GM23338 (cell line): Measurements from ENCODE around the gene FCSK. TPM values are rescaled to one million over a fixed set of nuclear protein-coding genes. Genes with fewer than 3 reads are reported as not detected.

Source experiments
- ATAC-seq: fragments of 200-7000 bp; cut with Tn5 transposase; 3 replicates; pipeline ENCODE4 v1.9.1; 2020
- DNase-seq: peaks from one replicate; pipeline ENCODE4 v3.0.0-alpha.2; 2015; ENCODE audit warnings: low spot score
- H2AFZ ChIP-seq: fragments of 200-600 bp; sonication (generic); 2 replicates; pipeline ENCODE4 v1.8.0; 2016; ENCODE audit warnings: antibody characterized with exemption, mild to moderate bottlenecking, moderate library complexity
- H3F3A ChIP-seq: fragments of 200-600 bp; sonication (generic); replicated peaks from 2 replicates; pipeline ENCODE4 v1.8.0; 2017; ENCODE audit warnings: antibody characterized with exemption, mixed run types, low read depth
- H3K27ac ChIP-seq: fragments of 200-600 bp; sonication (generic); 2 replicates; pipeline ENCODE4 v1.6.1; 2016; ENCODE audit warnings: low read depth
- H3K27me3 ChIP-seq: fragments of 200-600 bp; sonication (generic); 2 replicates; pipeline ENCODE4 v1.8.0; 2016; ENCODE audit warnings: mild to moderate bottlenecking, mixed run types, moderate library complexity; ENCODE audit not compliant: insufficient read depth
- H3K36me3 ChIP-seq: fragments of 200-600 bp; sonication (generic); 2 replicates; pipeline ENCODE4 v1.8.0; 2016; ENCODE audit warnings: mild to moderate bottlenecking; ENCODE audit not compliant: insufficient read depth
- H3K4me1 ChIP-seq: fragments of 200-600 bp; sonication (generic); 2 replicates; pipeline ENCODE4 v1.8.0; 2016; ENCODE audit warnings: mild to moderate bottlenecking, moderate library complexity; ENCODE audit not compliant: insufficient read depth
- H3K4me2 ChIP-seq: fragments of 200-600 bp; sonication (generic); 2 replicates; pipeline ENCODE4 v1.7.1; 2017; ENCODE audit warnings: mixed run types
- H3K4me3 ChIP-seq: fragments of 200-600 bp; sonication (generic); 2 replicates; pipeline ENCODE4 v1.6.1; 2016; ENCODE audit warnings: mixed run types
- H3K79me2 ChIP-seq: fragments of 200-600 bp; sonication (generic); replicated peaks from 2 replicates; pipeline ENCODE4 v1.8.0; 2017; ENCODE audit warnings: mild to moderate bottlenecking; ENCODE audit not compliant: insufficient read depth
- H3K9me2 ChIP-seq: fragments of 200-600 bp; sonication (generic); 2 replicates; pipeline ENCODE4 v1.8.0; 2017; ENCODE audit not compliant: insufficient read depth
- H4K20me1 ChIP-seq: fragments of 200-600 bp; sonication (generic); replicated peaks from 2 replicates; pipeline ENCODE4 v1.8.0; 2017; ENCODE audit warnings: mild to moderate bottlenecking; ENCODE audit not compliant: insufficient read depth
- H3K27ac Mint-ChIP-seq: 2 replicates; pipeline ENCODE4 v1.8.0; 2020; ENCODE audit warnings: inconsistent platforms, mild to moderate bottlenecking, moderate library complexity, mixed read lengths
- H3K27me3 Mint-ChIP-seq: 3 replicates; pipeline ENCODE4 v1.8.0; 2022; ENCODE audit warnings: low read depth, mild to moderate bottlenecking, moderate library complexity, mixed read lengths, inconsistent platforms; ENCODE audit not compliant: insufficient read depth, poor library complexity
- H3K36me3 Mint-ChIP-seq: 3 replicates; pipeline ENCODE4 v1.8.0; 2021; ENCODE audit warnings: low read depth, mild to moderate bottlenecking, inconsistent platforms, moderate library complexity, mixed read lengths
- H3K4me1 Mint-ChIP-seq: 3 replicates; pipeline ENCODE4 v1.8.0; 2020; ENCODE audit warnings: mild to moderate bottlenecking, inconsistent platforms, mixed read lengths
- H3K4me3 Mint-ChIP-seq: 3 replicates; pipeline ENCODE4 v1.8.0; 2021; ENCODE audit warnings: moderate library complexity, mild to moderate bottlenecking, inconsistent platforms, mixed read lengths
- H3K9me3 Mint-ChIP-seq: 3 replicates; pipeline ENCODE4 v1.8.0; 2020; ENCODE audit warnings: moderate library complexity, mild to moderate bottlenecking, inconsistent platforms, mixed read lengths
- CREB1 ChIP-seq: fragments of 250-450 bp; sonication (Bioruptor Pico); IDR thresholded peaks from 2 replicates; pipeline ENCODE4 v1.5.0; 2020; ENCODE audit warnings: low read depth, mild to moderate bottlenecking, moderate library complexity
- CTCF ChIP-seq, 2 experiments: fragments of 200-600 bp in 1 of 2; sonication (generic) in 1 of 2; conservative IDR thresholded peaks; 2 replicates each; pipeline versions ENCODE4 v1.5.1 to v1.6.1; 2016 to 2017; ENCODE audit warnings: antibody characterized with exemption in 2 of 2, low read depth in 2 of 2, mild to moderate bottlenecking in 2 of 2, moderate library complexity in 1 of 2
- ETS1 ChIP-seq: IDR thresholded peaks from 2 replicates; pipeline ENCODE4 v1.6.1; 2016; ENCODE audit warnings: antibody characterized with exemption
- EZH2 ChIP-seq: fragments of 200-600 bp; sonication (generic); IDR thresholded peaks from one replicate; pipeline ENCODE4 v1.8.0; 2017; ENCODE audit warnings: antibody characterized with exemption, mild to moderate bottlenecking, low read depth; ENCODE audit not compliant: unreplicated experiment
- EZH2phosphoT487 ChIP-seq: fragments of 200-600 bp; sonication (generic); IDR thresholded peaks from one replicate; pipeline ENCODE4 v1.8.1; 2018; ENCODE audit warnings: antibody characterized with exemption; ENCODE audit not compliant: unreplicated experiment
- JUNB ChIP-seq: IDR thresholded peaks from one replicate; pipeline ENCODE4 v1.6.1; 2016; ENCODE audit warnings: antibody characterized with exemption; ENCODE audit not compliant: unreplicated experiment
- NANOG ChIP-seq: IDR thresholded peaks from 2 replicates; pipeline ENCODE4 v1.6.1; 2016; ENCODE audit warnings: antibody characterized with exemption, borderline replicate concordance
- POLR2AphosphoS5 ChIP-seq: IDR thresholded peaks from 2 replicates; pipeline ENCODE4 v1.6.1; 2016; ENCODE audit warnings: antibody characterized with exemption, low read depth
- REST ChIP-seq: IDR thresholded peaks from one replicate; pipeline ENCODE4 v1.6.1; 2018; ENCODE audit warnings: antibody characterized with exemption; ENCODE audit not compliant: unreplicated experiment
- STAT1 ChIP-seq: IDR thresholded peaks from one replicate; pipeline ENCODE4 v1.6.1; 2016; ENCODE audit warnings: antibody characterized with exemption; ENCODE audit not compliant: unreplicated experiment
- ZNF114 ChIP-seq: fragments of 250-450 bp; sonication (Bioruptor Pico); IDR thresholded peaks from 2 replicates; pipeline ENCODE4 v1.5.0; 2020; ENCODE audit warnings: mild to moderate bottlenecking, moderate library complexity
- ZNF331 ChIP-seq: fragments of 250-450 bp; sonication (Bioruptor Pico); IDR thresholded peaks from 2 replicates; pipeline ENCODE4 v1.5.0; 2020; ENCODE audit warnings: low read depth, mild to moderate bottlenecking, moderate library complexity
- ZNF462 ChIP-seq: fragments of 250-450 bp; sonication (Bioruptor Pico); IDR thresholded peaks from 2 replicates; pipeline ENCODE4 v1.5.0; 2020; ENCODE audit warnings: mild to moderate bottlenecking, moderate library complexity
- polyA plus RNA-seq: library from polyadenylated mRNA; unstranded; fragments of >200 nt; fragmentation: Nextera tagmentation; extraction: Ambion mirVana; gene quantifications from 2 replicates; pipeline ENCODE4 v1.2.1, GENCODE V29; 2016
- total RNA-seq: library from RNA; depleted of rRNA; stranded (reverse); fragments of >200 nt; shearing (Covaris generic); gene quantifications from 2 replicates; pipeline ENCODE4 v1.2.3, GENCODE V29; 2014

FCSK gene
- total and polyA plus RNA-seq, 2 experiments from 2014 or later, result 2.3 to 4.0 TPM

- H3K36me3 ChIP-seq, result no peaks in the 10 kb centered on the region
- H3K79me2 ChIP-seq, result no peaks in the 10 kb centered on the region
- no peaks in the 10 kb centered on the region; the same call in 1 of the 2 replicates for H4K20me1 ChIP-seq
- H3K27me3 ChIP-seq, result no peaks in the 10 kb centered on the region
- Mint-ChIP-seq H3K4me3 (no peak overlapping the region; the same call in 2 of the 3 replicates), H3K27me3 (peaks cover 10% of the 10 kb centered on the region), H3K4me1 (peaks cover 9% of the 10 kb centered on the region; the same call in 2 of the 3 replicates), H3K36me3 (peaks cover 17% of the 10 kb centered on the region), H3K27ac (no peak overlapping the region), H3K9me3 (no peaks in the 10 kb centered on the region)
- no peaks in the 10 kb centered on the region for H3F3A ChIP-seq
- no peak overlapping the region for H3K4me2 ChIP-seq
- no peaks in the 10 kb centered on the region for H3K9me2 ChIP-seq
- no peaks in the 10 kb centered on the region for H3K4me1 ChIP-seq
- DNase-seq (no peak), ATAC-seq (no peak)
- no peak overlapping the region for H3K27ac ChIP-seq
- TF ChIP-seq POLR2AphosphoS5 (no peak), ZNF331 (CRISPR knock-in tag) (no peak), STAT1 (no peak), ETS1 (no peak), CREB1 (CRISPR knock-in tag) (no peak), NANOG (no peak), EZH2 (no peak), EZH2phosphoT487 (no peak), JUNB (no peak), ZNF114 (no peak), REST (no peak), ZNF462 (CRISPR knock-in tag) (no peak), CTCF (conservative IDR thresholded peaks at IDR 0.05; ENCODE audit: low read depth in 2 of 2) (no peak)
- no peak overlapping the region for H3K4me3 ChIP-seq
- no peak overlapping the region for H2AFZ ChIP-seq
Measured at GRCh38 chr16:70481929-70482536, 27.6 kb downstream of the FCSK start.
